ENCODE measurements around the gene DTWD2.
A peak's percentile ranks its signal among the peaks of the same experiment; 100 is the strongest.

DTWD2 gene, protein sequence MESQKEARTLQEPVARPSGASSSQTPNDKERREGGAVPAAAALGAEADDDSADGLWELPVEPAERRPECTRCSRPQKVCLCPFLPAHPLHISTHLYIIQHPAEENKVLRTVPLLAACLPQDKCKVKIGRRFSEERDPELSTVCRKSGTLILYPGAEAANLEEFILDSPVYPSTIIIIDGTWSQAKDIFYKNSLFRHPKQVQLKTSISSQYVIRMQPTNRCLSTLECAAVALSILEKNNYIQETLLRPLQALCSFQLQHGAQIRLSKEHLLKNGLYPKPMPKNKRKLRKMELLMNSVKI

DNA sequence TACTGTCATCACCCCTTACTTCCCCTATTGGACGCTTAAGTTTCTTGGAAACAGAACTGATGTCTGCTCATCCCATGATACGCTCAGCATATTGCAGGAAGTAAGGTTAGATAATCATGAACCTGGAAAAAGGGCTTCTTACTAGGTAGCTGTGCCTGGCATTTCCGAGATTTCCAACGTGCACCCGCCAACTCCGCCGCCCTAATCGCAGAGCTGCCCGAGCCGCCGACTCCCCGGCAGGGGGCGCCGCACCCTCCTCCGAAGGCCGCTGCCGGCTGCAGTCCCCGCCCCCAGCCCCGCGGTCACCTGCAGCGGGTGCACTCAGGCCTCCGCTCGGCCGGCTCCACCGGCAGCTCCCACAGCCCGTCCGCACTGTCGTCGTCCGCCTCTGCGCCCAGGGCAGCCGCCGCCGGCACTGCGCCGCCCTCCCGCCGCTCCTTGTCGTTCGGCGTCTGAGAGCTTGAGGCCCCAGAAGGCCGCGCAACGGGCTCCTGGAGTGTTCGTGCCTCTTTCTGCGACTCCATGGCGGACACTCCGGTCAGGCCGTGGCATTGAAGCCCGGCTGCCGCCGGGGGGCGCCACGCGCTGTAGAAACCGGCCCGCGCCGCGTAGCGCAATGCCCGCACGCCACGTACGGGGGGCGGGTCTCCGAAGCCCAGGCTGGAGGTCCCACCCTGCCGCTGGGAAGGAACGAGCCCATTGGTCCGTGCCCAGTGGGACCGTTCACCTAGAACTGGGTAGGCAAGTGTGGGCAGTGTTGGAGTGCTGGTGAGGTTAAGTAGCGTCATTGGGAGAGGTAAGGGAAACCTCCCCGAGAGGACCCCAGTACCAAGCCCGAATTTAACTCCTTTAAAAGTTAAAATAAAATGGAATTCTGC lies at the start of gene DTWD2:
TSS of gene DTWD2 (minus strand) at position 560 of the 878 bp plus-strand sequence. CDS start at position 524, 36 bp downstream.
- DNase-seq (ENCODE audit: low read depth in 2 of 2) = peak; percentile 90 to 93

DNA sequence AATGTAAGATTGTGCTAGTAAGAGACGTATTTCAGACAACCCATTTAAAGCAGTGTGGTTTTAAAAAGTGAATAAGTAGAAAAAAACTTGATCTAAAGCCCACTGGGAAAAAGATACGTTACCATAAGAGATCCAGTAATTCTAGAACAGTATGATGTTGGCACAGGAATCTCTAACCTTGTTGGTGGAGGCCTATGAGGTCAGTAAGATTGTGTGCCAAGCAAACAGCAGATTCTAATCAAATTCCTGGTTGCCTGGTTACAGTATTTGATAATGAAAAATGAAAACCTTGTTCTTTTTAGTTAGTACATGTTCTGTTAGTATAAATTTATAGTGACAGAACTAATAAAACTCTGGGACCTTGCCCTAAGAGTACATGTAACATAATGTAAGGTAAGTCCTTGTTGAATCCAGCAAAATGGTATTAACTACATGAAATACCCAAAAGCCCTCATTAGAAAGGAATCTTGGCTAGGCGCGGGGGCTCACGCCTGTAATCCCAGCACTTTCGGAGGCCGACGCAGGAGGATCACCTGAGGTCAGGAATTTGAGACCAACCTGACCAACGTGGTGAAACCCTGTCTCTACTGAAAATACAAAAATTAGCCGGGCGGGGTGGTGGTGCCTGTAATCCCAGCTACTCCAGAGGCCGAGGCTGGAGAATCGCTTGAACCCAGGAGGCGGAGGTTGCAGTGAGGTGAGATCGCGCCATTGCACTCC lies 49.3 kb upstream of the DTWD2 start:
- DNase-seq (ENCODE audit: low read depth in 2 of 2) = no peak

DNA sequence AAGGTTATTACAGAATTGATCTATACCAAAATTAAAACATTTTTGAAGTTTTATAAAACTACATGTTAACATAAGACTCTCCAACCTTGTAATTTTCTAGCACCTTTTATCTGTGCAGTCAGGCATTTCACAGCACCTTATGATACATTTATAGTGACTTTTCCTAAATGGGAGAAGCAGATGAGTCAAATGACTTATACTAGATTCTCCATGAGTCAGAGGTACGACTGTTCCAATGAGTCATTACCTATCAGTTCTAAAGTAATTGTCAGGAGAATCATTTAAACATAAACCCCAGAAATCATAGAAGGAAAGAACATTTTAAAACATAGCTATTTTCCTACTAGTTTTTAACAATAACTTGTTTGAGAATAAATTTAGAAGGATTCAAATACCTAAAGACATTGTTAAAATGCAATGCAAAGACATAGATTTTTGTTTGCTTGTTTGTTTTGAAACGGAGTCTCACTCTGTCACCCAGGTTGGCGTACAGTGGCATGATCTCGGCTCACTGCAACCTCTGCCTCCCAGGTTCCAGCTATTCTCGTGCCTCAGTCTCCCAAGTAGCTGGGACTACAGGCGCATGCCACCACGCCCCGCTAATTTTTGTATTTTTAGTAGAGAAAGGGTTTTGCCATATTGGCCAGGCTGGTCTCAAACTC lies 47.9 kb upstream of the DTWD2 start:
- DNase-seq (ENCODE audit: low read depth in 2 of 2) = no peak

DNA sequence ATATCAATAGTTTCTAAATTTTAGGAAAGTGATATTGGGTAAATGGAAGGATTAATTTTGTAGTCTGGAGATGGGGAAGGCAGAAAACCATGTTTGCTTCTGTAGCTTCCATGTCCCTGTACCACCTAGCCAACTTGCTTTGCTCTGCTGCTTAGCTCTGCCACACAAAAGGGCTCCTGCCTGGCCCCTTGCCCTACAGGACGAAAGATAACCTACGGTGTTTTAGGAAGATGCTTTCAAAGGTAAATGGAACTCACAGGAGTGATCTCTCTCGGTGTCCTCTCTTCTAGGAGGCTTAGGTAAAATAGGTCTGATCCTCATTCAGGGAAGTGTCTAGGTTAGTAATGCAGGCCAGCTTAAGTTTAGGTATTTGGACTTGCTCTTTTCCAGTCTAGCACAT lies 44.8 kb upstream of the DTWD2 start:
- DNase-seq (ENCODE audit: low read depth in 2 of 2) = no peak

DNA sequence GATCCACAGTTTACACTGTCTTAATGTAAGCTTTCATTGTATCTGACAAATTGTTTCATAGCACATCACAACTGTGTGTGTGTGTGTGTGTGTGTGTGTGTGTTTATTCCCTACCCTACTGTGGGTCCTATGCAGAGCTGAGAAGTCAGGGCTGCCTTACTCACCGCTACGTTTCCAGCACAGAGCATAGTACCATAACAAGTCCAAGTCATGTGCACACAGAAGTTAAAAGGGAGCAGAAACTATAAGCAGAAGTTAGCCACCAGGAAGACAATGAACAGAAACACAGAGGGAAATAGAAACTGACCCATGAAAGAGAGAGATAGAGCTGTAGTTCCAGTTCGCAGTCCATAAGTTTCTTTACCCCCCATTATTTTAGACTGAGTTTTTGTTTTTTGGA lies 44.3 kb upstream of the DTWD2 start:
- DNase-seq (ENCODE audit: low read depth in 2 of 2) = no peak

DNA sequence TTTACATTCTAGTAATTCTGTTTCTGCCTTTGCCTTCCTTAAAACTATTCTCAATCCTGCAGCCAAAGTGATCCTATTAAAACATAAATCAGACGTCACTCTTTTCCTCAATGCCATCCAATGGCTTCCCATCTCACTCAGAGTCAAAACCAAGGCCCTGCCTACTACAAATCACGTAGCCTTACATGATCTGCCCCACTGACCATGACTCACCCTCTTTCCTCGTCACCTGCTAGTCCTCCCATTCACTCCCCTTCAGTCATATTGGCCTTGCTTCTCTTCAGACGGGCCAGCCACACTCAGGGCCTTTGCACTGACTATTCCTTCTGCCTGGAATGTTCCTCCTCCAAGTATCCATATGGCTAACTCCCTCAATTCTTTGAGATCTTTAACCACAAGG lies 43.6 kb upstream of the DTWD2 start:
- peak; percentile 4 to 14 for DNase-seq (ENCODE audit: low read depth in 2 of 2)

DNA sequence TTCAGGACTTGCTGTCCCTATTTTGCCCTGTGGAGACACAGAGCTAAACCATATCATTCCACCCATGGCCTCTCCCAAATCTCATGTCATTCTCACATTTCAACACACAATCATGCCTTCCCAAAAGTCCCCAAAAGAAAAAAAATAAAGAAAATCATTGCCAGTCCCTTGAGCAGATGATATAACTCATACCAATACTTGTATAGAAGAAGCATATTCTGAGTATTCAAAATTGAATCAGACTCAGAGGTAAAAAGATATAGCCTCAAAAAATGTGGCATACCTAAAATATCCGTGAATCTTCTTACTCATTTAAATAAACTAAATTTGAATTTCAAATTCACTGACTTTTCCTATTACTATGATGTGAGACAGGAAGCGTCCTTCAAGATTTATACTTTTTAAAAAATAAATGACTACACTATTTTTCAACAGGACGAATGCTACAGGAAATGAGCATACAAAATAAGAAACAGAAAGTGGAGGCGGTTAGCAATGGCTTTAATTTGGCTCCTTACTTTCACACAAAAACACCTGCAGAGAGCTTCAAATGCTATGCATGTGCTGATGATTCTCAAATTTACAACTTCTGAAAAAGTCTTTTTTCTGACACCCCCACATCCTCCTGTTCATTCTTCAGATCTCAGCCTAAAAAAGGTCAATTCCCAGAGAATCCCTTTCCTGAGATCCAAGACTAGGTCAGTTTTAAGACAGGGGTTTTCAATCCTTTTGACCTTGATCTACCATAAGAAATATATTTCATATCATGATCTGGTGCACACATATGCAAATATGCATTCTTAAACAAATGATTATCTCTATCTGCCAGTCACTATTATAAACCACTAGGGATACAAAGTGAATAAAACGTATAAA lies 42.9 kb upstream of the DTWD2 start:
- no peak for DNase-seq (ENCODE audit: low read depth in 2 of 2)

DNA sequence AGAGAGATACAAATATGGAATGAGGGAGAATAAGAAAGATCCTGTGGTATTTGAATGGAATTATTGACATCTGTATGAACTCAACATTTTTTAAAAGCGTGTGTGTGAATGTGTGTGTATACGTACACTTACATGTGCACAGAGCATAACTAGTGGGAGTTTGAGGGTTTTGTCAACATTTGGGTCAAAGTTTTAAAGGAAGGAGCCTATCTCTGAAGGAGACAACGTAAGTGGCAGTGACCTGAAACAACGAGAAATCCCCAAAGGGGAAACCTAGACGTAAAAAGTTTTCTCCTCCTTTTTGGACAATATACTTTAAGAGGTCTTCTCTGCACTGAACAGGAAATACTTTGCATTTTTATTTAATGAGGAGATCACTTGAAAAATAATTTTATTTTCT lies 40.2 kb upstream of the DTWD2 start:
- no peak for DNase-seq (ENCODE audit: low read depth in 2 of 2)

DNA sequence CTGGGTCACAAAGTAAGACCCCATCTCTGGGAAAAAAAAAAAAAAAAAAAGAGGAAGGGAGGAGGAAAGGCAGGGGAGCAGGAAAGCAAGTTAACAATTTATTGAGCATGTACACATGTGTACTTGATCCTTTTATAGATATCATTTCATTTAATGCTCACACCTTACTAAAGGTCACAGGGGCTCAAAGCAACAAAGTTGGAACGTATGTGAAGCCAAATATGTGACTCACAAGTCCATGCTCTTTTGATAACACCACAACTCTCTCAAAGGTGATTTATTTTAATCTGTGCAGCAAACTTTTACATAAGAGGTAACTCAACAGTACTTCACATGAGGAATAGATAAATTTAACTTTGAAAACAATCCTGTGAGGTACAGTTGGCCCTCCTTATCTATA lies 34.4 kb upstream of the DTWD2 start:
- no peak for DNase-seq (ENCODE audit: low read depth in 2 of 2)

DNA sequence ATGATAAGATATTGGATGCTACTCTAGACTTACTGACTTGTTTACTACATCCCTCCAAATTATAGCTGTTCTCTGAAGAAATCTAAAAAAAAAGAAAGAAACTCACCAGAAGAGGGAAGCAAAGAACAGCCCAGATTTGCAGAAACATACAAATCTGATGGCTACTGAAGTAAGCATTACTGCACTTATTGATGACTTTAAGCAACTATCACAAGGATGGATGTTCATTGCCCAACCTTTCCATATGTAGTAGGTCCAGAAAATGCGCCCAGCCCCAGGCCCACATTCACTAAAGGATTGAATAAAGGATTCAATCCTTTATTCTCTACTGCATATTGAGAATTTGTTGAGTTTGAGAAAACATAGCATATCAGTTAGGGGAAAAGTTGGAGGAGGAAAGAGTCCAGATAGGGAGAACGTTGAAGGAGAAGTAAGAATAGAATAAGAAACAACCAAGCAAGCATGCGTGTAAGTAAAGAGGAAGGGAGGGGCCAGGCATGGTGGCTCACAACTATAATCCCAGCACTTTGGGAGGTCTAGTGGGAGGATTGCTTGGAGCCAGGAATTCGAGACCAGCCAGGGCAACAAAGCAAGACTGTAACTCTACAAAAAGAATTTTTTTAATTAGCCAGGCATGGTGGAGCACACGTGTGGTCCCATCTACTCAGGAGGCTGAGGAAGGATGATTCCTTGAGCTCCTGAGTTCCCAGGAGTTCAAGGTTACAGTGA lies 33.8 kb upstream of the DTWD2 start:
- no peak for DNase-seq (ENCODE audit: low read depth in 2 of 2)

DNA sequence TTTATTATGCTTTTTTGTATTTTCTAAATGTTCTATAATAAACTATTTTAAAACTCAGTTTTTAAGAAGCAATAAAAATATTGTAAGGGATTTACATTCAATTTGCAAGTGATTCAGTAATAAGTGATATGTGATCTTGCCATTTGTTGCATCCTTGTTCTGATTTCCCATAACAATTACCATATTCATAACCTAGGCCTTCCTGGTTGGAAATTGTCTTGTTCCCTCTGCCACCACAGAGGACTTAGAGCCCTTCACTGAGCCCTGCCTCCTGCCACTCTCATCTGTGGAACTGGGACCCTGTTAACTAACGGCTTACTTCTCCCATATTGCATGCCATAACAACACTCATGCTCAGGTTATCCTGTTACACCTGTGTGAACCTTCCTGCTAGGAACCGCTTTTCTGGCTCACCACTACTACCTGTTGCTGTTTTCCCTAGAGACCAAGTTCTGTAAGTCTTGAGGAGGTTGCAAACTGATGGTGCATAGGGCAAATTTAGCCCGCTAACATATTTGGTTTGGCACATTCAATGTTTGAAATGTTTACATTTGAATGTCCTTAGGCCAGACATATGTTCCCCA lies 32.9 kb upstream of the DTWD2 start:
- no peak for DNase-seq (ENCODE audit: low read depth in 2 of 2)

DNA sequence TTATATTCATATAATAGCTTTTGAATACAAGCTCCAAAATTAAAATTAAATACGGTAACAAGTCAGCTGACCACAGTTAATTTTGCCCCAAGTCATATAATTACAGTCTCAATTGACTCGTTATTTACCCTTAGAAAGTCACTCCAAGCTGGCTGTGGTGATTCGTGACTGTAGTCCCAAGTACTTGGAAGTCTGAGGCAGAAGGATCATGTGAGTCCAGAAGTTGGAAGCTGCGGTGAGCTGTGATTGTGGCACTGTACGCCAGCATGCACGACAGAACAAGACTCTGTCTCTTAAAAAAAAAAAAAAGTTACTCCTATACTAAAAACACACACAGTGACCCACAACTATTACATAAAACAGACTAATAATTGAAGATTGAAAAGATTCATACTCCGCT lies 31.6 kb upstream of the DTWD2 start:
- no peak for DNase-seq (ENCODE audit: low read depth in 2 of 2)

DNA sequence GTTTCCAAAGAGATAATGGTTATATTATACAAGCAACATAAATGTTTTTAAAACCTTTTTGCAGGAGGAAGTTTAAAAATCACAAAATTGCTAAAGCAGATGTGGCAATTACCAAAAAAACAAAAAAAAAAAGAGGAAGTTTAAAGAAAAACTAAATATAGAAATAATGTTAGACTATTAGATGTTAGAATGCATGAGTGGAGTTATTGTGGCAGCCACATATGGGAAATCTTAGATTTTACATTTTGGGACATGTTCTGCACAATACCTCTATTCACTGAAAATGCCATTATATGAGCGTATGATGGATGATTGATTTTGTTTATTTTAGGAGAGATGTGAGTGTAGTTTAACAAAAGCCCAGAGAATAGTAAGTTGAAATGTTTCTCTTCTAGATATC lies 31.2 kb upstream of the DTWD2 start:
- no peak for DNase-seq (ENCODE audit: low read depth in 2 of 2)

DNA sequence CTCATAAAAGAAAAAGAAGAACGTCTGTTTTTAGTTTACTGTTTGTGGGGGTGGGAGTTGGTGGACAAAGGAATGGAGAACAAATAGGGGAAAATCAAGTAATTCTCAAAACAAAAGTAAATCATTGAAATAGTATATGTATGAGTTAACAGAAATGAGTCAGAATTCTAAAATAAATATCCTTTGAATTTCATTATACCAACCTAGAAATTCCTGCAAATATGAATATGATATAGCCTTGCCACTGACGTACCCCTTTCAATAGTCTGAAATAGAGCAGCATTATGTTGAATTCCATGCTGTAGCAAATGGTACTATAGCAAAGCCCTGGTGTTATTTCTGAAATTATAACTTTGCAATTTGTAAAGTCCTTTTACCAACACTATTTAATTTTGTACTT lies 29.6 kb upstream of the DTWD2 start:
- DNase-seq (ENCODE audit: low read depth in 2 of 2) = no peak

DNA sequence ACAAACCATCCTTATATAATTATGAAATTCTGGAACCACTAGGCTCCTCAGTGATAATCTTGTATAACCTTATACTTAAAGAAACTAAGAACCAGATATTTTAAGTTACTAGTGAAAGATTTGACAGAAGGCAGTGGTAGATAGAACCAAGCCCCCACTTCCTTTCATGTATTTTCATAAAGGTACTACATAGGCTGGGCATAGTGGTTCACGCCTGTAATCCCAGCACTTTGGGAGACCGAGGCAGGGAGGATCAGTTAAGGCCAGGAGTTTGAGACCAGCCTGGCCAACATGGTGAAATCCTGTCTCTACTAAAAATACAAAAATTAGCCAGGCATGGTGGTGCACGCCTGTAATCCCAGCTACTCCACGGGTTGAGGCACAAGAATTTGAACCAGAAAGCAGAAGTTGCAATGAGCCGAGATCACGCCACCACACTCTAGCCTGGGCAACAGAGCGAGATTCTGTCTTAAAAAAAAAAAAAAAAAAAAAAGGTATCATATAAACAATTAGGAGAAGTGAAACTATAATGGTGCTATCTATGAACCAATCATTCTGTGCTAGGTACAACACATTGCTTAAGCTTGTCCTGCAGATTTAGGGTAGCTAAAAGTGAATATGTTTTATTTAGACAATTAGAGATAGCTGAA lies 27.9 kb upstream of the DTWD2 start:
- DNase-seq (ENCODE audit: low read depth in 2 of 2) = no peak

DNA sequence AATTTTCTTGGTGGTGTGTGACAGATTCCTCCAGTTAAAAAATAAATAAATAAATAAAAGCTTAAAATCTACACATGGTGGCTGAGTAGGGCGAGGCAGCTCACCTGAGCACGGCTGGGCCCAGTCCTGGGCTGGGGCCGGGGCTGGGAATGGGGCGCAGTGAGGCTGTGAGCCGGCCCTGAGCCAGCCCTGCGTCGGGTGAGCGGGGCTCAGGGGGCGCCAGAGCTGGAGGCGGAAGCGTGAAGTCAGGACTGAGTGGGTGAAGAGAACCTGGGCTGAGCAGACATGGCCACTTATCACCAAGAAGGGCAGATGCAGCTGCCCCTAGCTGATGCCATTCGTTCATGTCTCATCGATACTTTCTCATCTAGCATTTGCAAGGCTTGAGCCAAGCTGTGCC lies 22.8 kb upstream of the DTWD2 start:
- DNase-seq (ENCODE audit: low read depth in 2 of 2) = no peak

DNA sequence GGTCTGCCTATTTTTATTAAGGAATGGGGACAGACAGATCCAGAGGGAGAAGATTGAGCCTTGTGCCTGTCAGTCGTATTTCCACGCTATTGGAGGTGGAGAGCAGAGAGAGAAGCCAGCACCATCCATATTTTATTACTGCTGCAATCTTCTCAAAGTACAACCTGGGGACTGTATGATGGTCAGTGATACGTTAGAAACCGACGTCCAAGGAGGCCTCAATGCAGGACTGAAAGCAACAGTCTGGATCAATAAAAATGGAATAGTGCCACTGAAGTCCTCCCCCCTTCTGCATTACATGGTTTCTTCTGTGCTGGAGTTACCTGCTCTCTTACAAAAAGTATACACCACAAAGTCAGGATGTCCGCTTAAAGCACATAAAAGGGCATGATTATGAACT lies 21.9 kb upstream of the DTWD2 start:
- no peak for DNase-seq (ENCODE audit: low read depth in 2 of 2)

DNA sequence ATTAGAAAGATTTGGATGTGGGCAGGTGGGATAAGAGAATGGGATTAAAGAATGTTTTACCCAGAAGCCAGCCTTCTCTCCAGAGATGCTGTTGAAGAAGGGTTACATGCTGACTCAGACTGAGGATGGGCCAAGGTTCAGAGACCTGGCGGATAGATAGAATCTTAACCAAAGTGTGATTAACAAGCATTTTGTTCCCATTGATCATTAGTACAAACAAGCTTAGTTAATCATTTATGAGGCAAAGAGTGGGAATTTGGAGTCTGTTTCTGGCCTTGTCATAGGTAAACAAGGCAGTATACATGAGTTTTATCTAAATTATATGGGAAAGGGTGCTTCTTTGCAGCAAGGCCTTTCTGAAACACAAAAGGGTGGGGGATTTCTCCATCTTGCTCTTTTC lies 20.8 kb upstream of the DTWD2 start:
- no peak for DNase-seq (ENCODE audit: low read depth in 2 of 2)

DNA sequence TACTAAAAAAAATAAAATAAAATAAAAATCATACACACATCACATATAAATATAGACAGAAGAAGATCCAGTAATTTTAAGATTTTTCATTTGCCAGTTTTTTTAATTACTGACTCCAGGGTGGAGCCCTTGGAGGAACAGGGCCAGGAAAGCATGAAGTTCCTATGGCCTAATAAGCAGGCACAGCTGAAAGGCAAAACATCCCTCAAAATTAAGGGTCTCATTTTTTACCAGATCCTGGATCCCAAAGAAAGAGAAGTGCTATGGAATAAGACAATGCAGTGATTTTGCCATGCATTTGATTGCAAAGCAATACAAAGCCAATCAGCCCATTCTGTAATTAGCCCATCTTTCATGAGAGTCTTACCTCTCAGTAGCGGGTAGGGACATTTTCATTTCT lies 11.3 kb upstream of the DTWD2 start:
- no peak for DNase-seq (ENCODE audit: low read depth in 2 of 2)
